SK-N-SH treated with all-trans-retinoic acid at 6 μM for 48 hours (cell line): ENCODE data around the gene LRRIQ1.

ENCODE experiments used
- BACH2 ChIP-seq: fragments of 250-450 bp; sonication (Bioruptor Pico); IDR thresholded peaks from 2 replicates; pipeline ENCODE4 v1.9.0; 2021; ENCODE audit warnings: mild to moderate bottlenecking, borderline replicate concordance
- GLIS3 ChIP-seq: fragments of 250-450 bp; sonication (Bioruptor Pico); IDR thresholded peaks from 2 replicates; pipeline ENCODE4 v1.5.0; 2020; ENCODE audit warnings: mild to moderate bottlenecking, moderate library complexity
- ISL1 ChIP-seq: fragments of 250-450 bp; sonication (Bioruptor Pico); IDR thresholded peaks from 2 replicates; pipeline ENCODE4 v2.1.2; 2022; ENCODE audit warnings: mild to moderate bottlenecking, moderate library complexity
- OSR1 ChIP-seq: fragments of 250-450 bp; sonication (Bioruptor Pico); IDR thresholded peaks from 2 replicates; pipeline ENCODE4 v1.8.0; 2022; ENCODE audit warnings: moderate library complexity, mild to moderate bottlenecking, inconsistent platforms
- PPARA ChIP-seq: fragments of 250-450 bp; sonication (Bioruptor Pico); IDR thresholded peaks from 2 replicates; pipeline ENCODE4 v1.5.0; 2020; ENCODE audit warnings: mild to moderate bottlenecking, borderline replicate concordance
- RARB ChIP-seq: fragments of 250-450 bp; sonication (Bioruptor Pico); IDR thresholded peaks from 2 replicates; pipeline ENCODE4 v1.8.0; 2021; ENCODE audit warnings: mild to moderate bottlenecking, moderate library complexity
- ZFP3 ChIP-seq: fragments of 250-450 bp; sonication (Bioruptor Pico); IDR thresholded peaks from 2 replicates; pipeline ENCODE4 v1.5.0; 2020; ENCODE audit warnings: mild to moderate bottlenecking, moderate library complexity
- ZNF565 ChIP-seq: fragments of 450-650 bp; formaldehyde crosslinking; conservative IDR thresholded peaks from 2 replicates; pipeline ENCODE4 v1.5.0; 2020; ENCODE audit warnings: low read depth, mild to moderate bottlenecking, moderate library complexity
- TF ChIP-seq, protein P1 (sequence below): fragments of 250-450 bp; sonication (Bioruptor Pico); IDR thresholded peaks from 2 replicates; pipeline ENCODE4 v1.5.1; 2020; ENCODE audit warnings: low read depth, mild to moderate bottlenecking, moderate library complexity
- TF ChIP-seq, protein P2 (sequence below): fragments of 250-450 bp; sonication (Bioruptor Pico); IDR thresholded peaks from 2 replicates; pipeline ENCODE4 v1.8.0; 2020; ENCODE audit warnings: mild to moderate bottlenecking, moderate library complexity, borderline replicate concordance
- TF ChIP-seq, protein P3 (sequence below): fragments of 250-450 bp; sonication (Bioruptor Pico); IDR thresholded peaks from 2 replicates; pipeline ENCODE4 v1.5.1; 2021; ENCODE audit warnings: mild to moderate bottlenecking, moderate library complexity

DNA sequence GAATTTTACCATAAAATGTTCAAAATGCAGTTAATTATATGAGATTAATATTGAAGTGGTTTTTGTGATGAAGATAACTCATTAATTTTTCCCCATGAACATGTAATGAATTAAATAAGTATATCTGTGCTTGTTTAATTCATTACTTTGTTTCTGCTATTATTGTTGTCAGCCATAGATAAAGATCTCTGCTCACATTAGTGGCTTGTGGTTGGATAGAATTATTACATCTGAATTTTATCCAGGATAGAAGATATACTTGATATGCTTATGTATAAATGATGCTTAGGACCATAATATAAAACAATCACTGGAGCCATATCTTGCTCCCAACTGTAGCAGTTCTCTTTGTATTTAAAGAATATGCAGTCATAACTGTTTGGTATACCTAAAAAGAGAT is 18.5 kb upstream of the LRRIQ1 start:
- TF ChIP-seq, protein P1, sequence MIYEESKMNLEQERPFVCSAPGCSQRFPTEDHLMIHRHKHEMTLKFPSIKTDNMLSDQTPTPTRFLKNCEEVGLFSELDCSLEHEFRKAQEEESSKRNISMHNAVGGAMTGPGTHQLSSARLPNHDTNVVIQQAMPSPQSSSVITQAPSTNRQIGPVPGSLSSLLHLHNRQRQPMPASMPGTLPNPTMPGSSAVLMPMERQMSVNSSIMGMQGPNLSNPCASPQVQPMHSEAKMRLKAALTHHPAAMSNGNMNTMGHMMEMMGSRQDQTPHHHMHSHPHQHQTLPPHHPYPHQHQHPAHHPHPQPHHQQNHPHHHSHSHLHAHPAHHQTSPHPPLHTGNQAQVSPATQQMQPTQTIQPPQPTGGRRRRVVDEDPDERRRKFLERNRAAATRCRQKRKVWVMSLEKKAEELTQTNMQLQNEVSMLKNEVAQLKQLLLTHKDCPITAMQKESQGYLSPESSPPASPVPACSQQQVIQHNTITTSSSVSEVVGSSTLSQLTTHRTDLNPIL (CRISPR knock-in tag) = no peak
- TF ChIP-seq OSR1 (CRISPR knock-in tag) = no peak
- TF ChIP-seq, protein P2, sequence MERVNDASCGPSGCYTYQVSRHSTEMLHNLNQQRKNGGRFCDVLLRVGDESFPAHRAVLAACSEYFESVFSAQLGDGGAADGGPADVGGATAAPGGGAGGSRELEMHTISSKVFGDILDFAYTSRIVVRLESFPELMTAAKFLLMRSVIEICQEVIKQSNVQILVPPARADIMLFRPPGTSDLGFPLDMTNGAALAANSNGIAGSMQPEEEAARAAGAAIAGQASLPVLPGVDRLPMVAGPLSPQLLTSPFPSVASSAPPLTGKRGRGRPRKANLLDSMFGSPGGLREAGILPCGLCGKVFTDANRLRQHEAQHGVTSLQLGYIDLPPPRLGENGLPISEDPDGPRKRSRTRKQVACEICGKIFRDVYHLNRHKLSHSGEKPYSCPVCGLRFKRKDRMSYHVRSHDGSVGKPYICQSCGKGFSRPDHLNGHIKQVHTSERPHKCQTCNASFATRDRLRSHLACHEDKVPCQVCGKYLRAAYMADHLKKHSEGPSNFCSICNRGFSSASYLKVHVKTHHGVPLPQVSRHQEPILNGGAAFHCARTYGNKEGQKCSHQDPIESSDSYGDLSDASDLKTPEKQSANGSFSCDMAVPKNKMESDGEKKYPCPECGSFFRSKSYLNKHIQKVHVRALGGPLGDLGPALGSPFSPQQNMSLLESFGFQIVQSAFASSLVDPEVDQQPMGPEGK (CRISPR knock-in tag) = no peak
- no peak for TF ChIP-seq BACH2
- no peak for TF ChIP-seq GLIS3
- no peak for TF ChIP-seq ISL1 (CRISPR knock-in tag)
- TF ChIP-seq ZFP3 (CRISPR knock-in tag) = no peak
- TF ChIP-seq RARB (CRISPR knock-in tag) = no peak
- TF ChIP-seq, protein P3, sequence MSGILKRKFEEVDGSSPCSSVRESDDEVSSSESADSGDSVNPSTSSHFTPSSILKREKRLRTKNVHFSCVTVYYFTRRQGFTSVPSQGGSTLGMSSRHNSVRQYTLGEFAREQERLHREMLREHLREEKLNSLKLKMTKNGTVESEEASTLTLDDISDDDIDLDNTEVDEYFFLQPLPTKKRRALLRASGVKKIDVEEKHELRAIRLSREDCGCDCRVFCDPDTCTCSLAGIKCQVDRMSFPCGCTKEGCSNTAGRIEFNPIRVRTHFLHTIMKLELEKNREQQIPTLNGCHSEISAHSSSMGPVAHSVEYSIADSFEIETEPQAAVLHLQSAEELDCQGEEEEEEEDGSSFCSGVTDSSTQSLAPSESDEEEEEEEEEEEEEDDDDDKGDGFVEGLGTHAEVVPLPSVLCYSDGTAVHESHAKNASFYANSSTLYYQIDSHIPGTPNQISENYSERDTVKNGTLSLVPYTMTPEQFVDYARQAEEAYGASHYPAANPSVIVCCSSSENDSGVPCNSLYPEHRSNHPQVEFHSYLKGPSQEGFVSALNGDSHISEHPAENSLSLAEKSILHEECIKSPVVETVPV = no peak
- no peak for TF ChIP-seq ZNF565 (CRISPR knock-in tag)
- no peak for TF ChIP-seq PPARA (CRISPR knock-in tag)
